ENCODE results near the gene LEMD1. TPM values are rescaled to one million over a fixed set of nuclear protein-coding genes. Genes with fewer than 3 reads are reported as not detected.
"Not testable (repeated sequence)": the region's sequence is repeated elsewhere in the genome, so short reads cannot be mapped to it uniquely, and the experiment has no call there.

LEMD1 gene
- total and polyA plus RNA-seq, 10 donors = not detected

- Histone ChIP-seq H3K9me3 (no peaks in the 10 kb centered on the region), H3K36me3 (no peaks in the 10 kb centered on the region), H3K27ac (no peak overlapping the region), H3K4me1 (peaks cover 0 to 8% (median 0%) of the 10 kb centered on the region in 6 donors), H3K27me3 (replicated peaks in 1 of 7) (no peaks in the 10 kb centered on the region), H3K4me3 (no peak overlapping the region)
- TF ChIP-seq CTCF (IDR thresholded peaks at IDR 0.05 in 8 of 11, conservative IDR thresholded peaks at IDR 0.05 in 3 of 11) = no peak
- no peak for TF ChIP-seq POLR2A (IDR thresholded peaks at IDR 0.05)
- TF ChIP-seq POLR2AphosphoS5 (IDR thresholded peaks at IDR 0.05) = no peak
- intact Hi-C loops (cut with DNase I; ENCODE audit: low total_unique reads) = no loop called here
- no peak for DNase-seq
- 92 to 96% (median 93%) methylated on average over 6 of the region's 6 CpGs for WGBS, 5 donors
These were observed 53.4 kb downstream of the LEMD1 start for GRCh38 chr1:205368478-205368877.

- H3K36me3 ChIP-seq = no peaks in the 10 kb centered on the region
- intact Hi-C loops (cut with DNase I; ENCODE audit: low total_unique reads) = no loop called here
- 51 to 58% (median 51%) methylated on average over 8 of the region's 8 CpGs for WGBS, 5 donors
- H3K27me3 ChIP-seq (replicated peaks in 1 of 7) = no peaks in the 10 kb centered on the region
- H3K27ac ChIP-seq = no peak overlapping the region
- H3K4me1 ChIP-seq = no peaks in the 10 kb centered on the region
- H3K4me3 ChIP-seq = no peak overlapping the region
- no peaks in the 10 kb centered on the region for H3K9me3 ChIP-seq
- DNase-seq = no peak
- TF ChIP-seq POLR2A (IDR thresholded peaks at IDR 0.05) = no peak
- TF ChIP-seq CTCF (IDR thresholded peaks at IDR 0.05 in 8 of 11, conservative IDR thresholded peaks at IDR 0.05 in 3 of 11) = no peak
- TF ChIP-seq POLR2AphosphoS5 (IDR thresholded peaks at IDR 0.05) = no peak
These were observed 55.9 kb downstream of the LEMD1 start for GRCh38 chr1:205365945-205366463.

GRCh38 chr1:205365086-205365485 is 56.8 kb downstream of the LEMD1 start:
- H3K36me3 ChIP-seq; H3K9me3 ChIP-seq; H3K27ac ChIP-seq; DNase-seq; H3K4me1 ChIP-seq; H3K27me3 ChIP-seq (replicated peaks in 1 of 7); H3K4me3 ChIP-seq; intact Hi-C loops (cut with DNase I; ENCODE audit: low total_unique reads): not testable (repeated sequence)
- WGBS, 5 donors = 85 to 89% (median 86%) methylated on average over 8 of the region's 8 CpGs

GRCh38 chr1:205360891-205361290 is 61.0 kb downstream of the LEMD1 start:
- H3K36me3 ChIP-seq = no peaks in the 10 kb centered on the region
- H3K27me3 ChIP-seq (replicated peaks in 1 of 7) = peaks cover 0 to 31% (median 0%) of the 10 kb centered on the region in 7 donors
- WGBS, 5 donors = 66 to 83% (median 73%) methylated on average over 4 of the region's 4 CpGs
- no peaks in the 10 kb centered on the region for H3K4me1 ChIP-seq
- no peak overlapping the region for H3K4me3 ChIP-seq
- no peak for TF ChIP-seq POLR2AphosphoS5 (IDR thresholded peaks at IDR 0.05)
- TF ChIP-seq CTCF (IDR thresholded peaks at IDR 0.05 in 8 of 11, conservative IDR thresholded peaks at IDR 0.05 in 3 of 11) = no peak
- TF ChIP-seq POLR2A (IDR thresholded peaks at IDR 0.05) = no peak
- H3K27ac ChIP-seq = no peak overlapping the region
- no peak for DNase-seq
- H3K9me3 ChIP-seq = no peaks in the 10 kb centered on the region
- intact Hi-C loops (cut with DNase I; ENCODE audit: low total_unique reads) = no loop called here

Measured in spleen (tissue), 11 donors.